GM11168 (cell line): ENCODE data around the gene AANAT.
"Not testable (repeated sequence)": the region's sequence is repeated elsewhere in the genome, so short reads cannot be mapped to it uniquely, and the experiment has no call there.

Source experiments
- in situ Hi-C: fragments of 300-500 bp; cut with MboI; formaldehyde crosslinking; loops from one replicate; pipeline ENCODE4 v1.12.0; 2022; ENCODE audit warnings: low sequenced_read_pairs; ENCODE audit not compliant: unreplicated experiment

AANAT gene

GRCh38 chr17:76501018-76501826, 33.8 kb downstream of the AANAT start, which contains the start of gene RHBDF2:
Gene RHBDF2, minus strand, starts transcription at chr17:76501423. Its CDS starts 19,899 bp downstream, at chr17:76481524.
- in situ Hi-C loops = no loop called here

DNA sequence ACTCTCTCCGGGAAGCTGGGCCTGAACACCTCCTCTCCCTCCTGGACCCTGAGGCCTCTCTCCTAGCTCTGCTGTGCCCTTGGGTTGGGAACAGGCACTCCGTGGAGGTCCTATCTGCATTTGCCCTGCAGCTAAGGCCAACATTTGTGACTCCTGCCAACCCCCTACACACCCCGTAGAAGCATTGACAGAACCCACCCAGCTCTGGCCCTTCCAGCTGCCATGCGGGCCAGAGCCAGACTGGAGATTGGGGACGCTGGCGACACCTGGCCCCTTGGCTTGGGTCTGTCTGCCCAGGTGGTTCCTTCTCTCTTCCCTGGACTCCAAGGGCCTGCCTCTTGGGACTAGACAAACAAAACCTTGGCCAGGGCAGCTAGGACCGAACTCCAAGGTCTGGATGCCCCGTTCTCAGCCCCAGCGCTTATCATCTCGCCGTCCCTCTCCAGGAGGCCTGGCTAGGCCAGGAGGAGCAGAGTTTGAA, 34.5 kb downstream of the AANAT start:
- in situ Hi-C loops = no loop called here

DNA sequence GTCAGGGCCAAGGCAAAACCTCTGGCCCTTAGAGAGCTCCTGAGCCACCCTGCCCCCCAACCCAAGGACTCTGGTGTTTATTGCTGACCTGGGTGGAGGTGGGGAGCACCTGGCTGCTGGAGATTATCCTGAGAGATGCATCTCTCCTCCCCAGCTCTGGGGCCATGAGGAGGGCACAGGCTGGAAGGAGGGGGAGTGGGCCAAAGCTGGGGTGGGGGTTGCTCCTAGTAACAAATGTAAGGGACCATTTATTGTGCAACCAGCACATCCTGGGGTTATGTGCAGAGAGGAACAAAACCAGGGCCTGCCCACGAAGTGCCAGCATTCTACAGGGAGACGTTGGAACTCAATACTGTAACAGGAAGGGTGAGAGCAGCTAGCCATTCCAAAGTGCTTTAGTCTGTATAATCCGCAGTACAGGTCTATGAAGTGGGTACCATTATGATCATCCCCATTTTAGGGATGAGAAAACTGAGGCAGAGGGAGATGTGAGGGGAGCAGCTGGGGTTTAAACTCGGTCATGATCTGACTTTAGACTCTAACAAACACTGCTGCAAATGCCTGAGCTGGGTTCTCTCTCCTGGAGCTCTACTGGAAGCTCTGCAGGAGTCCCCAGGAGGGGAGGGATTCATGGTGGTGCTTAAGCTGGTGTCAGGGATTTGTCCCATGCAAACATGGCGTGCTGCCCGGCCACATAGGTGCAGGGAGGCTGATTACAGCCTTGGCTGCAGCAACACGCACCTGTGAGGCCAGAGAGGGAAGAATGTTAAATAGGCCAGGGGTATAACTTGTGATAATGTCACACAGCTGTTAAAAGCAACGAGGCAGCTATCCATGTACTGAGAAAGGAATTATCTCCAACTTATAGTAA, 35.2 kb downstream of the AANAT start:
- in situ Hi-C loops = no loop called here

DNA sequence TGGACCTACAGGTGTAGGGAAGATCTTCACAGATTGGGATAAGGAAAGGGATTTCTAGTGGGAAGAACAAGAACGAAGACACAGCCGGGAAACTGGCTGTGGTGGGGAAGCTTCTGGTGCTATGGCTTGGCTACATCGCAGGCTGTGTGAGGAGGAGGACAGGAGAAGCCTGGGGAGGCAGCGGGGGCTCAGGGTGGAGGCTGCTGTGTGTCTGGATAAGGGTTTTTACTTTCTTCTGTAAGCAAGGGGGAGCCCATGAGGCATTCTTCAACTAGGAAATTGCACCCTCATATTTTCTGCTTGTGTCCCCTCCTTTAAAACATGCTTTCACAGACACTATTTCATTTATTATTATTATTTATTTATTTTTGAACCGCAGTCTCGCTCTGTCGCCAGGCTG, 36.7 kb downstream of the AANAT start:
- in situ Hi-C loops = no loop called here

DNA sequence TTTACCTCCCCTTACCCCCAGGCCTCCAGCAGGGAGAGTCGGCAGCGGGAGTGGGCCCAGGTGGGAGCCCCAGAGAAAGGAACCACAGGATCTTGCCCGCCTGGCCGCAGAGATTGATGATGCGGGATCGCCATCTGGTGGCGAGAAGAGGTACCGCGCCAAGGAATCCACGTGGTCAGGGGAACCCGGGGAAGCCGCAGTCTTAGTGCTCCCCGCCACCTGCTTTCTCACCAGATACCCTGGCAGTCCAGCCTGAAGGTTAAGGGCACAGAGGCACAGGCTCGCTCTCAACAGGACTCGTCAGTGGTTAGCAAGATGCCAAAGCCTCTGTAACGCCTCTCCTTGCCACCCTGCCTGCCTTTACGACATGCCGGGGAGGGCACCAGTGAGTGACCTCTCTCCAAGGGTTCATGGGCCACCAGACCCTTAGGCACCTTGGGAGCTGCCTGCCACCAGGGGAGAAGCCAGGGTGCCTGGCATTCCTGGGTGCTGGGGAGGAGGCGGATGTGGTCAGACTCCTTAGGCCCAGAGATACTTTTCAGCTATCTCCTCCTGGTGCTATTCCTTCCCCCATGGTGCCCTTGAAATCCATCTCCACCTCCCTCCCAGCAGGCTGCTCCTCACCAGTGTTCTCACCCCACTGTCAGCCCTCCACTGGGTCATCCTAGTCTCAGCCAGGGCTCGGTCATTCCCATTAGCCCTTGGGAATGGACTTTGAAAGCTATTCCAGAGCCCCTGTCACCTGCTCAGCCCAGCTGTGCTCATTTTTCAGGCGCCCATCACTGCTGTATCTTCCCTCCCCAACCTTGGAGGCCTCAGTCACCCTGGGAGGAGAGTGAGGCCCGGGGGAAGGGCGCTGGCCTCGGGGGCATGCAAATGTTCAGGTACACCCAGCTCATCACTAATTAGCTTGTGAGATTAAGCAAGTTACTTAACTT, 39.3 kb downstream of the AANAT start:
- in situ Hi-C loops = loop anchor here (5.0 kb wide), 1 partner anchor 39 kb away; the partner anchor contains the start of gene AANAT

DNA sequence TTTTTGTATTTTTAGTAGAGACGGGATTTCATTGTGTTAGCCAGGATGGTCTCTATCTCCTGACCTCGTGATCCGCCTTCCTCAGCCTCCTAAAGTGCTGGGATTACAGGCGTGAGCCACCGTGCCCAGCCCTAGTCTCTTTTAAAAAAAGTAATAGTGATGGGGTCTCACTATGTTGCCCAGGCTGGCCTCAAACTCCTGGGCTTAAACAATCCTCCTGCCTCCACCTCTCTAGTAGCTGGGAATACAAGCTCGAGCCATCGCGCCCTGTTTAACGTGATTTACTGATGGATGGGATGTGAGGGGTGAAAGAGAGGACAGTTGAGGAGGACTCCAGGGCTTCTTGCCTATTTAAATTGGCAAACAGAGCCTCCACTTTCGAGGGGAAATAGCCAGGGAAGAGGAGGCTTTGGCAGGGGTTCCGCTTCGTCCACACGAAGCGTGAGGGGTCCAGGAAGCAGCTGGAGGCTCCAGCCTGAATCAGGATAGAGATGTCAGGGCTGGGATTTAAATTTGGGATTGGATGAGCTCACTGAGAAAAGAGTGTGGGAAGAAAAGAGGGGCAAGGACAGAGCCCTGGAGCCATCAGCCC, 41.2 kb downstream of the AANAT start:
- in situ Hi-C loops = loop anchor here (5.0 kb wide), 1 partner anchor 41 kb away; the partner anchor contains the start of gene AANAT

GRCh38 chr17:76510831-76511244, 43.4 kb downstream of the AANAT start:
- in situ Hi-C loops = no loop called here

GRCh38 chr17:76511668-76512365, 44.4 kb downstream of the AANAT start:
- in situ Hi-C loops = no loop called here

DNA sequence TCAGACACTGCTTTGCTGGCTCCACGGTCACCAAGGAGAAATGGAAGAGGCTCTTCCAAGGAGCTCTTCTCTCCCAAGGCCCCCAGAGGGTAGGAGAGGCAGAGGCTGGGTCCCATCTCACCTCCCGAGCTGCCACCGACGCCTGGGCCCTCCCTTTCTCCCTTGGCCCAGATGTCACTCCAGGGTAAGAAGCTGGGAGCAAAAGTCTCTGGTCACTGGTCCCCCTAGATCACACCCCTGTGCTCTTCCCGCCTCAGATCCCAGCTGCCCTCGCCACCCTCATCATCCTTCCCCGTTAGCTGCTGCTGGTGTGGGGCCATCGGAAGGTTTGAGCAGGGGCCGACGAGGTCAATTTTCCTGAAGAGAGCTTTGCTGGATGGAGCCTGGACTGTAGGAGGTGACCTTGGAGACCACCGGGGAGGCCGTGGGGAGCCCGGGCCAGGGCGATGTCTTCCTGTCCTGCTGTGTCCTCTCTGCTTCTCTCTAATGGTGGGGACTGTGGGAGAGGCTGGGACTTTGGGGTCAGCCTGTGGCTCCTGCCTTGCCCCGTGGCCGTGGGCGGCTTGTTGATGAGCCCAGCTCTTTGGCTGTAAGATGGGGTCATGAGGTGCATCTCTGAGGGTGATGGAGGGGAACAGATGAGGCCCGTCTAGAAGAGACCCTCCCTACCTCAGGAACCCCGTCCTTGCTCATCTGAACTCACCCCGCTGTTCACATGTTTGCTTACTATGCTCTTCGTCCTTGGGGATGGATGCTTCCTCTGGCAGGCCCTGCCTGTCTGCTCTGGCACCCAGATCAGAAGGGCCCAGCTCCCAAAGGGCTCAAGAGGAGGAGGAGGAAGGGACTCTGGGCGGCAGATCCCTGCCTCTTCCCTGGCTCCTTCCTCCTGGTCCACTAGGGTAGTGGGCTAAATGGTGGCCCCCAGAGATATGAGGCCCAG, 45.2 kb downstream of the AANAT start:
- in situ Hi-C loops = no loop called here

DNA sequence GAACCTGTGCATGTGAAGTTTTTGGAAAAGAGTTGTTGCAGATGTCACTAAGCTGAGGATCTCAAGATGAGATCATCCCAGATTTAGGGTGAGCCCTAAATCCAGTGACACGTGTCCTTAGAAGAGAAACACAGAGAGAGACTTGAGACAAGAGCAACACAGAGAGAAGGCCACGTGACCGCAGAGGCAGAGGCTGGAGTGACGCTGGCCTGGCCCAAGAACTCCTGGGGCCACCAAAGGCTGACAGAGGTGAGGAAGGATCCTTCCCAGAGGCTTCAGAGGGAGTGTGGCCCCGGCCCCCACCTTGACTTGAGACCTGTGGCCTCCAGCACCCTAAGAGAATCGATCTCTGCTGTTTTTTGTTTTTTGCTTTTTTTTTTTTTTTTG, 45.9 kb downstream of the AANAT start:
- in situ Hi-C loops = no loop called here

DNA sequence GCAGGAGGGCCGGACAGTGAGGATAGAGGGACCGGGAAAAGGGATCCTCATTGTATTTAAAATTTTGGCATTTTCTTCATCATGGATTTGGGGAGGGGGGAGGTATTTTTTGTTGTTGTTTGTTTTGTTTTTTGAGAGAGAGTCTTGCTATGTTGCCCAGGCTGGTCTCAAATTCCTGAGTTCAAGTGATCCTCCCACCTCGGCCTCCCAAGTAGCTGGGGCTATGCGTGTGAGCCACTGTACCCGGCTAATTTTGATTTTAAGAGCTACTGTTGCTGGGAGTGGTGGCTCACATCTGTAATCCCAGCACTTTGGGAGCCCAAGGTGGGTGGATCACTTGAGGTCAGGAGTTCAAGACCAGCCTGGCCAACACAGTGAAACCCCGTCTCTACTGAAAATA, 47.0 kb downstream of the AANAT start:
- in situ Hi-C loops = not testable (repeated sequence)

DNA sequence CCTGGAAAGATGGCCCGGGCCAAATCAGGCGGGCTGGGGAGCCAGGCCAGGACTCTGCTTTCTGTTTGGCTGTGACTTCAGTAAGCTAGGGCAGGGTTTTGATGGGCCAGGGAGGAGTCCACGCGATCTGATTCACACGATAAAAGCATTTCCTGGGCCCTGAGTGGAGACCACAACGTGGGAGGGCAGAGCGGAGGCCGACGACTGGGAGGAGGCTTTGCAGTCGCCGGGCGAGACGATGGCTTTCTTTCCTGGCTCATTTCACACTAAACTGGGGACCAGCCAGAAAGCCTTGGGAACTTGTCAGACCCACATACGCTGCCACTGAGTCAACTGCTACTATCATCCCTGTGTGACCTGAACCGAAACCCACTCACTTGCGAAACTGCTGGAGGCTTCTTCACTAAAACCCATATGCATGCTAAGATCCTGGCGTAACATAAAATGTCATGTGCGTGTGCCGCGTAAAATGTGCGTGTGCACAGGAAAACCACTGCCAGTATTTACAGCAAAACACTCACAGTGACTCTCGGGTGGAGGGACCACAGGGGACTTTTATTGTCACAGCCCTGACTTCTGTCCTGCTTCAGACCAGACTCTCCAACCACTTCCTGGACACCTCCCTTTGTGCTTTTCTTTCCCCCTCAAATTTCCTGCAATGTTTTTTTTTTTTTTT, 48.0 kb downstream of the AANAT start:
- in situ Hi-C loops = no loop called here

DNA sequence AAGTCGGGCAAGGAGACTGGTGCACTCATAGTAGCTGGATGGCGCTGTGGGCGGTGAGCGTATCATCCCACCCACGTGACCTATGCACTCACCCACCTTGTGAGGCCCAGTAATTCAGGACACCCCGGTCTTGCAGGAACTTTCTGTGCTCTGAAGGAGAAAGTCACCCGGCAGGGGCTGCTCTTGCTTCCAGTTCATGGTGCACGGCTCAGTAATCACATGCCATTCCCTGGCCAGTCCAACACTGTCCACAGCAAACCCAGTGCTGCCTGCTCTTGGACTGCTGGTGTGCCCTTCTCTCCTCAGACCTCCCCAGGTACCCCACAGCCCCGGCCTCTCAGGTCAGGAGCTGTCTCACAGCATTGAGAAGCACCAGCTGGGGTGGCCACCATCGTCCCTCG, 50.2 kb downstream of the AANAT start:
- in situ Hi-C loops = no loop called here

DNA sequence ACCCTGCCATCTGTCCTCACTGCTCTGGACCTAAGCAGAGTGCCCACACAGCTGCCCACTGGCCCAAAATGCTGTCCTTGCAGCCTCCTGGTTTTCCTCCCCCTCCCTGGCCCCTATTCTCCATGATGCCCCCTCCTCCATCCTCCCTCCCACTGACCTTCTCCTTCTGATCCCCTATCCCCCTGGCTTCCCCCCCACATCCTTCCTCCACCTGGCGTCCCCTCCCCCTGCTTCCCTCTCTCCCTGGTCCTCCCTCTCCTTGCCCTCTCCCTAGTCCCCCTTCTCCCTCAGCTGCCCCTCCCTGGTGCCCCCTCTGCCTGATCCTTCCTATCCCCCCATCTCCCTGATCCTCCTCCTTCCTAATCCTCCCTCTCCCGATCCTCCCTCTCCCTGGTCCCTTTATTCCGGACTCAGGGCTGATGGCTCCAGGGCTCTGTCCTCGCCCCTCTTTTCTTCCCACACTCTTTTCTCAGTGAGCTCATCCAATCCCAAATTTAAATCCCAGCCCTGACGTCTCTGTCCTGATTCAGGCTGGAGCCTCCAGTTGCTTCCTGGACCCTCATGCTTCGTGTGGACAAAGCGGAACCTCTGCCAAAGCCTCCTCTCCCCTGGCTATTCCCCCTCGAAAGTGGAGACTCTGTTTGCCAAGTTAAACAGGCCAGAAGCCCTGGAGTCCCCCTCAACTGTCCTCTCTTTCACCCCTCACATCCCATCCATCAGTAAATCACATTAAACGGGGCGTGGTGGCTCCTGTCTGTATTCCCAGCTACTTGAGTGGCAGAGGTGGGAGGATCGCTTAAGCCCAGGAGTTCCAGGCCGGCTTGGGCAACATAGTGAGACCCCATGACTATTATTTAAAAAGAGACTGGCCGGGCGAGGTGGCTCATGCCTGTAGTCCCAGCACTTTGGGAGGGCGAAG, 51.9 kb downstream of the AANAT start:
- in situ Hi-C loops = no loop called here
